ENCODE results near the gene PLIN1. TPM values are rescaled to one million over a fixed set of nuclear protein-coding genes. Genes with fewer than 3 reads are reported as not detected.

Gene PLIN1
- total RNA-seq, 2 donors from 2014 or later = 5.7 to 24.2 TPM

DNA sequence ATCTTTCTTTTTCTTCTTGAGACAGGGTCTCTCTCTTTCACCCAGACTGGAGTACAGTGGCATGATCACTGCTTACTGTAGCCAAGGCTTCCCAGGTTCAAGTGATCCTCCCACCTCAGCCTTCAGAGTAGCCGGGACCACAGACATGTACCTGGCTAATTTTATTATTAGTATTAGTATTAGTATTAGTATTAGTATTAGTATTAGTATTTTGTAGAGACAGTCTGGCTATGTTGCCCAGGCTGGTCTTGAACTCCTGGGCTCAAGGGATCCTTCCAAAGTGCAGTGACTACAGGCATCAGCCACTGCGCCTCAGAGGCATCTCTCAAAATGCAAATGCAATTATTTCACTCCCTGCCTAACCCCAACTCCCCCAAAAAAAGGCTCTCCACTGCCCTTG lies 25.6 kb downstream of the PLIN1 start:
- ATAC-seq (ENCODE audit: insufficient number of reproducible peaks, low FRiP score, low read depth) (no peak), DNase-seq (ENCODE audit: low spot score) (no peak)
- Histone ChIP-seq H3K27ac (no peak overlapping the region), H3K9me3 (no peaks in the 10 kb centered on the region), H3K4me1 (ENCODE audit: control insufficient read depth in 1 of 2, low read depth in 2 of 2) (peaks cover 5 to 17% of the 10 kb centered on the region in 2 donors), H3K36me3 (no peaks in the 10 kb centered on the region), H3K27me3 (replicated peaks; ENCODE audit: insufficient read depth) (no peaks in the 10 kb centered on the region), H3K4me3 (peak overlapping the region; percentile 80)
- TF ChIP-seq, protein P1, sequence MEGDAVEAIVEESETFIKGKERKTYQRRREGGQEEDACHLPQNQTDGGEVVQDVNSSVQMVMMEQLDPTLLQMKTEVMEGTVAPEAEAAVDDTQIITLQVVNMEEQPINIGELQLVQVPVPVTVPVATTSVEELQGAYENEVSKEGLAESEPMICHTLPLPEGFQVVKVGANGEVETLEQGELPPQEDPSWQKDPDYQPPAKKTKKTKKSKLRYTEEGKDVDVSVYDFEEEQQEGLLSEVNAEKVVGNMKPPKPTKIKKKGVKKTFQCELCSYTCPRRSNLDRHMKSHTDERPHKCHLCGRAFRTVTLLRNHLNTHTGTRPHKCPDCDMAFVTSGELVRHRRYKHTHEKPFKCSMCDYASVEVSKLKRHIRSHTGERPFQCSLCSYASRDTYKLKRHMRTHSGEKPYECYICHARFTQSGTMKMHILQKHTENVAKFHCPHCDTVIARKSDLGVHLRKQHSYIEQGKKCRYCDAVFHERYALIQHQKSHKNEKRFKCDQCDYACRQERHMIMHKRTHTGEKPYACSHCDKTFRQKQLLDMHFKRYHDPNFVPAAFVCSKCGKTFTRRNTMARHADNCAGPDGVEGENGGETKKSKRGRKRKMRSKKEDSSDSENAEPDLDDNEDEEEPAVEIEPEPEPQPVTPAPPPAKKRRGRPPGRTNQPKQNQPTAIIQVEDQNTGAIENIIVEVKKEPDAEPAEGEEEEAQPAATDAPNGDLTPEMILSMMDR (IDR thresholded peaks at IDR 0.05) = no peak

DNA sequence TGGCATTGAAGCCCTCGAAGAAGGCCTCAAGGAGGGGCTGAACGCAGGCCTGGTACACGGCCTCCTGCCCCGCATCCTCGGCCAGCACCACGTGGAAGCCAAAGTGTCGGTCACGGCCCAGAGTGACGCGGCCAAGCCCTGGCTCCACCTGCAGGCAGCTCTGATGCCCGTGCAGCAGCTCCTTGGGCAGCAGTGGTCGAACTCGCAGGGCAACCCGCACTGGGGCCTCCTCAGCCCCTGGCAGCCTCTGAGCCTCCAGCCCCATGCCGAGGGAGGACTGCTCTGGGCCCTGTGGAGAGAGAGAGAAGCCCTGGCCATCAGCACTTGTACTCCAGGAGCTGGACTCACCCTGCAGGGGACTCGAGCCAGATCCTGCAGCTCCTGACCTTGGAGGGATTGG lies 26.5 kb downstream of the PLIN1 start:
- ATAC-seq (ENCODE audit: insufficient number of reproducible peaks, low FRiP score, low read depth) (no peak), DNase-seq (ENCODE audit: low spot score) (no peak)
- Histone ChIP-seq H3K27ac (no peak overlapping the region), H3K9me3 (no peaks in the 10 kb centered on the region), H3K27me3 (replicated peaks; ENCODE audit: insufficient read depth) (no peaks in the 10 kb centered on the region), H3K4me1 (ENCODE audit: control insufficient read depth in 1 of 2, low read depth in 2 of 2) (peaks cover 5 to 17% of the 10 kb centered on the region in 2 donors), H3K4me3 (no peak overlapping the region), H3K36me3 (no peaks in the 10 kb centered on the region)
- TF ChIP-seq, protein P1 (IDR thresholded peaks at IDR 0.05) = no peak

DNA sequence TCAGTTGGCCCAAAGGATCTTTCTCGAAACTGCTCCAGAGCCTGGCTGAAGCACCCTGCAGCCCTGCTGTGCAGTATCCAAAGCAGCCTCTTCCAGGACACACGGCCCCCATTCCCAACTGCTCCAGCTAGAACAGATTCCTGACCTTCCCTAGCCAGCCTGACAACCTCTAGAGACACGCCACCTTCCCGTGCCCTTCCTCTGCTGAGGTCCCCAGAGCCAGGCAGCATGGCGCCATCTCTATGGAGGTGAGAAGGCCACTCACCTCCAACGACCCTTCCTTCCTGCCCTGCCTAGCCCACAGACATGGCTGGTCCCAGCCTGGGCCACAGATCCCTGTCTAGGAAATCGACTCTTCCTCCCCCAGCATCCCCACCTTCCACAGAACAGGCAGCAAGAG lies 27.0 kb downstream of the PLIN1 start:
- TF ChIP-seq, protein P1 (IDR thresholded peaks at IDR 0.05) = no peak
- Histone ChIP-seq H3K36me3 (no peaks in the 10 kb centered on the region), H3K4me3 (no peak overlapping the region), H3K4me1 (ENCODE audit: control insufficient read depth in 1 of 2, low read depth in 2 of 2) (peaks cover 5 to 22% of the 10 kb centered on the region in 2 donors), H3K27me3 (replicated peaks; ENCODE audit: insufficient read depth) (no peaks in the 10 kb centered on the region), H3K27ac (no peak overlapping the region), H3K9me3 (no peaks in the 10 kb centered on the region)
- ATAC-seq (ENCODE audit: insufficient number of reproducible peaks, low FRiP score, low read depth) (no peak), DNase-seq (ENCODE audit: low spot score) (no peak)

DNA sequence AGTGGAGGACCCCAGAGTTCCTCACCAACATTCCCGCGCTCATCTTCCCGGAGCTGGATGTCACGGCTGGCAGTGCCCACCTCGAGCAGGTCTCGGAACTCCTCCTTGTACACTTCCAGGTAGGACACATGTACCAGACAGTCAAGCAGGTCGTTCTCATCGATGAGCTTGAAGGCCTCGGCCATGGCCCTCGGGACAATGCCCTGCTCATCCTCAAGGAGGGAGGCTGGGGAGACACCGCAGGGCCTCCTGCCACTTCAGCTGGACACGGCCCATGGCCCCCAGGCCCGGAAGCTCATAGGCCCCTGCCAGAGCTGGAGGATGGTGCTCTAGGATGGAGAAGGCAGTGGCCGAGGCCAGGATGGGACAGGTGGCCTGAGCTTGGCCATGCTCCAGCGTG lies 29.5 kb downstream of the PLIN1 start:
- H3K36me3 ChIP-seq = no peaks in the 10 kb centered on the region
- no peak overlapping the region for H3K4me3 ChIP-seq
- ATAC-seq (ENCODE audit: insufficient number of reproducible peaks, low FRiP score, low read depth) = no peak
- peaks cover 4 to 22% of the 10 kb centered on the region in 2 donors for H3K4me1 ChIP-seq (ENCODE audit: control insufficient read depth in 1 of 2, low read depth in 2 of 2)
- H3K27ac ChIP-seq = no peak overlapping the region
- DNase-seq (ENCODE audit: low spot score) = no peak
- H3K27me3 ChIP-seq (replicated peaks; ENCODE audit: insufficient read depth) = no peaks in the 10 kb centered on the region
- TF ChIP-seq, protein P1 (IDR thresholded peaks at IDR 0.05) = no peak
- H3K9me3 ChIP-seq = no peaks in the 10 kb centered on the region

DNA sequence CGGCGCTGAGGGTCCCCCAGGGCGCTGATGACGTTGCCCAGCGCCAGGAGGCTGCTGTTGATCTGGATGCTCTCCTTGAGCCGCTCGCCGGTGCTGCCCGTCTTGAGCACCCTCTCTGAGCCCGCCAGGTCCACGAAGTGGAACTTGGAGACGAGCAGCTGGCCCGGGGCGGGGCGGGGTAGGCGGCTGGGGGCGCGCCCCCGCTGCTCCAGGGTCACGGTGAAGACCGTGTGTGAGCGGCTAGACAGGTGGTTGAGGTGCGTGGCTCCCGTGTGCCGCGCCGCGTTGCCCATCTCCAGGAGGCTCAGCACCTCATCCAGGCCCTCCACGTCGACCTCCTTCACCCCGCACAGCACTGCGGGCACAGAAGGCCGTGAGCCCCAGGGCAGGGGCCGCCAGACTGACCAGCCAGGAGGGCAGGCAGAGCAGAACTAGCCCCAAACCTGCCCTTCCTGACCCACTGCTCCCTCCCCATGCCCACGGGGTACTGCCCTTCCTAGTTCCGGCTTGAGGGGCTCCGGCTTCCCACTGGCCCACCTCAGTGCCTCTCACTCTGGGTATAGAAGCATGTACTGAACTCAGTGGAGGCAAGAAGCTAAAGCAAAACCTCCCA lies 30.0 kb downstream of the PLIN1 start:
- H3K4me3 ChIP-seq = no peak overlapping the region
- H3K27ac ChIP-seq = no peak overlapping the region
- no peak for DNase-seq (ENCODE audit: low spot score)
- H3K4me1 ChIP-seq (ENCODE audit: control insufficient read depth in 1 of 2, low read depth in 2 of 2) = peaks cover 0 to 16% of the 10 kb centered on the region in 2 donors
- ATAC-seq (ENCODE audit: insufficient number of reproducible peaks, low FRiP score, low read depth) = no peak
- no peaks in the 10 kb centered on the region for H3K36me3 ChIP-seq
- no peaks in the 10 kb centered on the region for H3K9me3 ChIP-seq
- TF ChIP-seq, protein P1 (IDR thresholded peaks at IDR 0.05) = no peak
- no peaks in the 10 kb centered on the region for H3K27me3 ChIP-seq (replicated peaks; ENCODE audit: insufficient read depth)

Measured in thoracic aorta (tissue), 2 donors.